LHCN-M2 (cell line): ENCODE data around the gene NOP9. TPM values are rescaled to one million over a fixed set of nuclear protein-coding genes. Genes with fewer than 3 reads are reported as not detected.

Experiments
- DNase-seq: peaks from one replicate; pipeline ENCODE4 v3.0.0-alpha.2; 2012; ENCODE audit warnings: low read depth
- total RNA-seq: library from RNA; depleted of rRNA; stranded (reverse); fragments of >200 nt; gene quantifications from 2 replicates; pipeline ENCODE4 v1.2.3, GENCODE V29; 2014

Gene NOP9
- total RNA-seq, 1 experiment from 2014 or later: 23.0 TPM

GRCh38 chr14:24280797-24281460 lies 18.7 kb upstream of the NOP9 start:
- DNase-seq: no peak

DNA sequence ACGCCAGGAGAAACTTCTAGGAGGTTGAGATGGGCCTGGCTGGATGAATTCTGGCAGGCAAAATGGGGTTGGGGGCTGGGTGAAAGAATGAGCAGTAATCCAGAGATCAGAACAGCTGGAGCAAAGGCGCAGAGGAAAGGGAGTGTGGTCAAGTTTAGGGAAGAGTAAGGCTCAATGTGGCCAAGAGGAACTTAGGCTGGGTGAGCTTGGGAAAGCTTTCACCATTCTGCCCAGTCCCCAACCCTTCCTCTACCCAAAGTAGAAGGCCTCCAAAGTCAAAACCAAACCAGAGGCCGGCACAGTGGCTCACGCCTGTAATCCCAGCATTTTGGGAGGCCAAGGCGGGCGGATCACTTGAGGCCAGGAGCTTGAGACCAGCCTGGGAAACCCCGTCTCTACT lies 18.0 kb upstream of the NOP9 start:
- DNase-seq: no peak

DNA sequence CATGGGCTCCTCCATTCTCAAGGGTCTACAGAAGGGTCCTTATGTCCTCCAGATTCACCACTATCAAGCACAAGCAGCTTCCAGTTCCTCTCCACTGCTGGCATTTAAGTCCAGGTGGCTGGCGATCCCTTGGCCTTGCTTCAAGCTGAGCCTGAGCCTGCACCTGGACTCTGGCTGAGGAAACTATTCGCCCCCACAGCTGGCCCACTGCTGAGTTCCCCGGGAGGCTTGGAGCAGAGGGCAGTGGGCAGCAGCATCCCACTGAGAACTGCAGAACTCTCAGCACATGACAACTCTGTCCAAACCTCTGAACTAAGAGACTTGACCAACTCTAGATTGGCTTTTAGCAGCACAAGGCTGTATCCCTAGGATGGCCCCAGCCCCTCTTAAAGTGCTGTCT lies 16.9 kb upstream of the NOP9 start:
- no peak for DNase-seq

- DNase-seq: no peak
Measured at GRCh38 chr14:24283796-24284460, 15.7 kb upstream of the NOP9 start.

- DNase-seq: no peak
Measured at GRCh38 chr14:24284501-24285035, 15.1 kb upstream of the NOP9 start.

DNA sequence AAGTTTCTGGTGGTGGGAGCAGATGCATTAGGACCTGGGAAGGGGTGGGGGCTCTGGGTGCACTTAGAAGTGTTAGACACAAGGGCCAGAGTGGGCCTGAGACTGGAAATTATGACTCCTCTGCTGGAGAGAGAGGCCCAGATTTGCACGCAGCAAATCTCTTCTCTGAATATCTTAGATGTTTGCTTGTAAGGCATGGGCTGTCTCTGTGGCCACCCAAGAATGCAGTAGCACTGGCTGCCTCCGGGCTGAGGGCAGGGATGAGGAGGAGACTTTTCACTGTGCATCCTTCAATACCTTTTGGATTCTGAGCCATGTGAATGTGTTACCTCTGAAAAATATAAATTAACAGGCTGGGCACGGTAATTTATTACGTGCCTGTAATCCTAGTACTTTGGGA lies 14.3 kb upstream of the NOP9 start:
- DNase-seq: no peak

GRCh38 chr14:24286996-24287395 lies 12.7 kb upstream of the NOP9 start:
- no peak for DNase-seq

DNA sequence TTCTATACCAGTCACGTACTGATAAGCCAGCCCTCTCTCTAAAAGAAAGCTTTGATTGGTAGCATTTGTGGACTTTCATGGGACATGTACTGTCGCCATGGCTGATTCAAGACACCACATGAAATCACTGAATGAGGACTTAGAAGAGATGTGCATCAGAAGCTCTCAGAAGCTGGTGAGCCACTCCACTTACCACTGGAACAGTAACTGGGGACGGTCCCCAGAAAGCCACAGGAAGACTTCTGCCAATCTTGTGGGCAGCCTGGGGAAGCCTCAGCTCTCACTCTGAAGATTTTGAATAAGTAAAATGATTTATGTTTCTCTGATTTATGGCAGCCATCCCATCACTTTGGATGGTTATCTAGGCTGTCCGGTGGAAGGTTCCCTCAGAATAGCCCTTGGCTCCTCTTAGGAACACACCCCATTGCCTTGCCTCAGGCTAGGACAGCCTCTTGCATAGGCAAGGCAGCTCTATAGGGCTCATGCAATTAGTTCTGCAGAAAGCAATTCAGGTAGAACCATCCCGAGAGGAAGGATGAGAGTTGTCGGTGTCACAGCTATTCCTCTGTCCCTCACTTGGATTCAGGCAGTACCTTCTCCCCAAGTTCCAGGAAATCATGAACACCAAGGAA lies 9.9 kb upstream of the NOP9 start:
- no peak for DNase-seq

- DNase-seq: no peak
Measured at GRCh38 chr14:24290746-24291145, 8.9 kb upstream of the NOP9 start.

- DNase-seq: no peak
Measured at GRCh38 chr14:24291446-24292117, 8.1 kb upstream of the NOP9 start.

DNA sequence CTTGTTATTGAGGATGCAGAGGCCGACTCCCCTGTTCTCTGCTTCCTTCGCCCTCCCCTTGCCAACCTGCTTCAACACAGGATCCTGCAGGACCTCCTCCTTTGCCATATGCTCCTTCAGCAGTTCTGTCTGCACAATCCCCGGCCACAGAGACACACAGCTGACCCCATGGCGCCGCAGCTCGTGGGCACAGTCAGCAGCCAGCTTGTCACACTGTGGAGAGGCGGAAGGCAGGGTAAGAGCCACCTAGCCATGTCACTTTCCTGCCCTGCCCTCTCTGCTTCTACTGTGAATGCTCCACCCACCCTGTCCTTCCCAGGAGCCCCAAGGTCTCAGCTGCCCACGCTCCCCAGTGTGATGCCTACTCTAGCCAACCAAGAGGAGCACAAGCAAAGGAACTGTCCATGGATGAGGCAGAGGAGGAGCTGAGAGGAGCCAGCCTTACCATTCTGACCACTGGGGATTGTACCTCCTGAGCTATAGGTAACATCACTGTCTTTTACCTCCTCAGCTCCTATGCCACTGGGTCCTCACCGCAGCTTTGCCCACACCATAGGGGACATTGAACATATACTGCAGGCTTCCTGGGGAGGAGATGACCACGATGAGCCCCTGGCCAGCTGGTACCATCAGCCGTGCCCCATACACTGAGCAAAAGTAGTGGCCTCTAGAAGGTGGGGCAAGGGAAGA lies 7.4 kb upstream of the NOP9 start:
- no peak for DNase-seq

DNA sequence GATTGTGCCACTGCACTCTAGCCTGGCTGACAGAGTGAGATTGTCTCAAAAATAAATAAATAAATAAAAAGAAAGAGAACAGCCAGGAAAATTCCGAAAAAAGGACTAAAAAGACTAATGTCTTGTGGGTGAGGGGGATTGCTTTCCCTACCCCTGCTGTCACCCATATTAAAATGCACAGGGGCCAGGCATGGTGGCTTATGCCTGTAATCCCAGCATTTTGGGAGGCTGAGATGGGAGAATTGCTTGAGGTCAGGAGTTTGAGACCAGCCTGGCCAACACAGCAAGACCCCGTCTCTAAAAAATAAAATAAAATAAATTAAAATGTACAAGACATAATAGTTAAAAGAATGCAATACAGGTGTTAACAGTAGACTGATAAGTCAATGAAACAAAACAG lies 6.1 kb upstream of the NOP9 start:
- DNase-seq: no peak

DNA sequence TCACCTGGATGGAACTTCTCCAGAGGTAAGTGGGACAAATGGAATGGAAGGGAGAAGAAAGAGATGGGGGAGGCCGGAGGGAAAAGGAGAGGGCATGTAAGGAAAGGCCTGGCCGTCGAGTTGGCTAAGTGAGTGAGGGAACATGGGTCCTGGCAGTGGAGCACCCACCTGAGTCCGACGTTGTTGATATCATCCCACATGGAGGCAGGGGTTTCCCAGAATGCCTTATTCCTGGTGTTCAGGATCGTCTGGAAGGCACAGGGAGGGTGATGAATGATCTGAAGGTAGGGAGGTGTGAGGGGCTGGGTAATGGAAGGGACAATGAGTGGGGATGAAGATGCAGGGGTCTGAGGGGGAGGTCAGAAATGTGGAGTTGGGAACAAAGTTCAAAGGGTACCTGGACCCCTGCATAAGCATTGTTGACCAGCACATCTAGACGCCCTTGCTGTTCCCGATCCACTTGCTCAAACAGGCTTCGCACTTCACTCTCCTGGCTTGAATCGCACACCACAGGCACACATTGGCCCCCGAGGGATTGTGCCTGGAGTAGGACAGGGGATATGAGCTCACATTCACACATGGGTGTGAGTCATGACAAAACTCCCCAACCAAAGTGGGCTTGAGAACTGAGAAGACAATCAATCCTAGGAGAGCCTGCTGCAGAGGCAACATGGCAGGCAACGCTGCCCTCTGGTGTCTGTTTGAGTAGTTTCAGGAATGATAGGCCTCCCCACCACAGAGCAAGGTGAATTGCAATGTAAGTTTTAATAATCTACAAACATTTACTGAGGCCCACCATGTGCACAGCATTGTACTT lies 3.1 kb upstream of the NOP9 start:
- peak; percentile 91 for DNase-seq

DNA sequence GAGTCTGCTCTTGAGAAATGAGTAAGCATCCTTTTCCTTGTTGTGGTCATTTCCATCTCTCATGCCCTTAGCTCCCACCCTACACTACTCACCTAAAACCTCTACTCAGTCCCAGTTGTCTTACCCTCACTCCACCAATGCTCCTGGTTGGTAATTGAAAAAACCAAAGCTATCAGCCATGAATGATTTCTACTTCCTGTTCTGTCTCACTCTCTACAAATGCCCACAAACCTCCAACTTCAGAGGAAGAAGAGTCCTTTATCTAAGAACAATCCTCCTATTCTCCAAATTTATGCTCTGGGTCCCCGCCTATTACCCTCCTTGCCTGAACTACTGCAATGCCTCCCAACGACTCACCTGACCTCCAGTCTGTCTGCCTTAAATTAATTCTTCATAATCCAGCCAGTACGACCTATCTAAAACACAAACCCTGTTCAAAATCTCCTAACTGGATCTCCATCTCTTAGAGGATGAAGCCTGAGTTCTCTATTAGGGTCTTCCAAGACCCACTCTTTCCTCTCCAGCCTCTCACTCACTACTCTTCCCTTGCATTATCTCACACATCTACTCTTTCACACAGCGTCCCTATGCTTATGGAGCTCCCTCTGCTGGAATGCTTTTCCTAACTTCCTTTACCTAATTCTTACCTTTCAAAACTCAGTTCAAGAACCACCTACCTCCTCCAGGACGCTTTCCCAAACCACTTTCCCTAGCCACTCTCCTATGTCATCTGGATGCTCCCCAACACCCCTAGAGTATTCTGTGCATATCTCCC lies 2.3 kb upstream of the NOP9 start:
- no peak for DNase-seq

DNA sequence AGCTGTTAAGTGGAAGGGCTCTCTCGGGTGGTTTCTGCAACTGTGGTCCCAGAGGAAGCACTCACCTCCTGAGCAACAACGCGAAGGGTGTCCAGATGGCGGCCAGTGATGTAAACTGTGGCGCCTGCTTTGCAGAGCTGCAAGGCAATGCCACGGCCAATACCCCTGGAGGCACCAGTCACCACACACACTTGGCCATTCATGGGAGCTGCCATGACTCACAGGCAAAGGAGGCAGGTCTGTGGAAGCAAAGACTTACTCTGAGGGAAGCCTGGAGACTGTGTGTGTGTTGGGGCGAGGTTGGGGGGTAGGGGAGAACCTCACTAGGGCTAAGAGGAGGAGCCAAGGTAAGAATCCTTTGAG lies 777 bp upstream of the NOP9 start:
- peak; percentile 72 for DNase-seq

GRCh38 chr14:24300326-24300980 lies 803 bp downstream of the NOP9 start:
- DNase-seq: no peak

DNA sequence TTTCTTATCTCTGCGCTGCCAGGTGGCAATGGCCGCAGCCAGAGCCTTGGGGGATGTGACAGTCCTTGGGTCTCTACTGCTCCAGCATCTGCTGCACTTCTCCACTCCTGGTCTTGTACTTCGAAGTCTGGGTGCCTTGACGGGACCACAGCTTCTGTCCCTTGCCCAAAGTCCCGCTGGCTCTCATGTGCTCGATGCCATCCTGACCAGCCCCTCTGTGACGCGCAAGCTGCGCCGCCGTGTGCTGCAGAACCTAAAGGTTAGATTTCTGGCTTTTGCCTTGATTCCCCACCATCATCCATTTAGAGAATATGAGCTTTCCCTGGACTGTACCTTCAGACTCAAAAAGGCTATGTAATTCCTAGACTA lies 4.4 kb downstream of the NOP9 start:
- no peak for DNase-seq

DNA sequence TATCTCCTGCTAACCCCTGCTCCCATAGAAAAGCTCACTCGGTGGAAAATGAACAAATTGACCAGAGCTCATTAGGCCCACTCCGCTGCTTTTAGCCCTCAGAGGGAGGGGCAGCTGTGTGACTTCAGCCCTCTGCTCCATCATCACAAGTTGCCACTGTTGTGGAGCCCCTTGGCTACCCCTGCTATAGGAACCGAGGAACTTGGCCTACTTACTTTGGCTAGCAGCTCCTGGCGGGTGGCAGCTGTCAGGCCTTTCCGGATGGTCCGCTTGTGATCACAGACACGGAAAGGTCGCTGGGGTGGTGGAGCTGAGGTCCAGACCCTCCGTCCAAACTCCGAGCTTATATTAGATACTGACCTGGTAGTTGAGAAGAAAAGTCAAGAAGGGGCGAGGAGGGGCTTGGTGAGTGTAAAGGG lies 7.5 kb downstream of the NOP9 start:
- DNase-seq: no peak

DNA sequence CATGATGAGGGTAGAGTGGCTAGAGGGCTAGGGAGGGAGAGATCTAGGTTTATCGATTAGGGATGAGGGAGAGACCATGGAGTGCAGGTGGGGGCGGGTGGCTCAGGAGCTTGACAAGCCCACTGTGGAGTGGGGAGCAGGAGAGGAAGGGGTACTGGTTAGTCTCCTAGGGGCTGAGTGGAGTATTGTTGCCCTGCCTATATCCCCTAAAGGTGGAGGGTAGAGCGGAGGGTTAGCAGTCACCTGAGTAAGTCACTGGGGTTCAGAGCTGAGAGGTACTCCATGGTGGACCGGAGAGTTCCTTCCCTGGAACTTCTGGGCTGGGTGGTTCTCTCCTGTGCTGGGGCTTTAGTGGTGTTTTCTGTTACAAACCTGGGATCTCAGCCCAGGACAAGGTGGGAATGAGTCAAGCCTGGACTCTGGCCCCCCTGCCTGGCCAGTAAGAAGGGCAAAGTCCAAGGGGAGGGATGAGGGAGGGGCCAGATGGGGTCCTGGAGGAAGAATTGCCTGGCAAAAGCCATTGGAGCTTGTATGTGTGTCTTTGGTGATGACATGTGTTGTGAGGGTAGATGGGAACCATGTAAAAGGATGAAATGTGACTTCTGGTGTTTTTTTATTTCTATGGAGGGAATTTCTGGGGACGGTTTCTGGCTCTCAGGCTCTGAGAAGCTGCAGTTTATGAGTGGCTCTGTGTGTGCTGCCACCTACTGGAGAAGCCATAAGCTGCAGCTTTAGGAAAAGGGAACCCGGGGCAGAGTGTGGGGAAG lies 8.1 kb downstream of the NOP9 start, which contains the start of gene CIDEB:
Gene CIDEB (minus strand): TSS at position 403 of the 767 bp plus-strand sequence. CDS start 119 bp downstream, at position 284.
- DNase-seq: peak; percentile 55
